ENCODE results near the gene REV3L. TPM values are rescaled to one million over a fixed set of nuclear protein-coding genes. Genes with fewer than 3 reads are reported as not detected.

The REV3L gene
- total RNA-seq, 1 donor, result 54.8 TPM

DNA sequence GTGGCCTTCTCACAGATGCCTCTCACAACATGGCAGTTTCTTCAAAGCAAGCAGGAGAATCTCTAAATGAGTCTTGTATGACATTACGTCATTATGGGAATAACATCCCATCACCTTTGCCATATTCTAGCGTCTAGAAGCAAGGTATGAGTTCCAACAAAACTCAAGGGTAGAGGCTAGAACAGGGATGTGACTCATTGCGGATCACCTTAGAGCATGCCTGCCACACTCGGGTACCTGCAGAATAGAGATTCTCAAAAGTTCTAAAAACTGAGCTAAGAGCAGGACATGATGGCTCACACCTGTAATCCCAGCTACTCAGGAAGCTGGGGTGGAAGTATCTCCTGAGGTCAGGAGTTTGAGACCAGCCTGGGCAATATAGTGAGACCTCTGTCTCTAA lies 212.9 kb downstream of the REV3L start:
- H3K4me3 ChIP-seq (ENCODE audit: low read depth, low read length), result no peak overlapping the region
- TF ChIP-seq, protein P1, sequence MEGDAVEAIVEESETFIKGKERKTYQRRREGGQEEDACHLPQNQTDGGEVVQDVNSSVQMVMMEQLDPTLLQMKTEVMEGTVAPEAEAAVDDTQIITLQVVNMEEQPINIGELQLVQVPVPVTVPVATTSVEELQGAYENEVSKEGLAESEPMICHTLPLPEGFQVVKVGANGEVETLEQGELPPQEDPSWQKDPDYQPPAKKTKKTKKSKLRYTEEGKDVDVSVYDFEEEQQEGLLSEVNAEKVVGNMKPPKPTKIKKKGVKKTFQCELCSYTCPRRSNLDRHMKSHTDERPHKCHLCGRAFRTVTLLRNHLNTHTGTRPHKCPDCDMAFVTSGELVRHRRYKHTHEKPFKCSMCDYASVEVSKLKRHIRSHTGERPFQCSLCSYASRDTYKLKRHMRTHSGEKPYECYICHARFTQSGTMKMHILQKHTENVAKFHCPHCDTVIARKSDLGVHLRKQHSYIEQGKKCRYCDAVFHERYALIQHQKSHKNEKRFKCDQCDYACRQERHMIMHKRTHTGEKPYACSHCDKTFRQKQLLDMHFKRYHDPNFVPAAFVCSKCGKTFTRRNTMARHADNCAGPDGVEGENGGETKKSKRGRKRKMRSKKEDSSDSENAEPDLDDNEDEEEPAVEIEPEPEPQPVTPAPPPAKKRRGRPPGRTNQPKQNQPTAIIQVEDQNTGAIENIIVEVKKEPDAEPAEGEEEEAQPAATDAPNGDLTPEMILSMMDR (IDR thresholded peaks at IDR 0.05; ENCODE audit: insufficient read depth, low read depth, low read length), result no peak
- no peak for DNase-seq (ENCODE audit: low read depth)

DNA sequence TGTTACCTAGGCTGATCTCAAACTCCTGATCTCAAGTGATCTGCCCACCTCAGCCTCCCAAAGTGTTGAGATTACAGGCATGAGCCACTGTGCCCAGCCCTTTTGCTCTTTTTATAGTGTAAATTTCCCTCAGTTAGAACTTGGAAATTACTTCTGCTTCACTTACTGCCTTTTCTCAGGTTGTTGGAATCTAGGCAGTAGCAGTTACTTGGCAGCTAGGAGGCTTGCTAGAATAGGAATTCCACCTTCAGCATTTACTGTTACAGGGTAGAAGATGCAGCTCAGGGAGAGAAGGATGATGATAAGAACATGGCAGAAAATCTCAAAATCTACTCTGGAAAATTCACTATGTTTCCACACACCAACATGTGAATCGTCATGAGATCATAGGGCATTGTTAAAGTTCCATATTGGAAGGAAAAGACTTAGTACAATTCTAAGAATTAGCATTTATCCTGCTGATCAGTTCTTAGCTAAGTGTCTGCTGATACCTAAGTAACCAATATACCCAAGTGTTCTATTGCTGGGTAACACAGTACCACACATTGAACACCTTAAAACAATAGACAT lies 213.5 kb downstream of the REV3L start:
- DNase-seq (ENCODE audit: low read depth), result no peak
- no peak overlapping the region for H3K4me3 ChIP-seq (ENCODE audit: low read depth, low read length)
- TF ChIP-seq, protein P1 (IDR thresholded peaks at IDR 0.05; ENCODE audit: insufficient read depth, low read depth, low read length), result no peak

DNA sequence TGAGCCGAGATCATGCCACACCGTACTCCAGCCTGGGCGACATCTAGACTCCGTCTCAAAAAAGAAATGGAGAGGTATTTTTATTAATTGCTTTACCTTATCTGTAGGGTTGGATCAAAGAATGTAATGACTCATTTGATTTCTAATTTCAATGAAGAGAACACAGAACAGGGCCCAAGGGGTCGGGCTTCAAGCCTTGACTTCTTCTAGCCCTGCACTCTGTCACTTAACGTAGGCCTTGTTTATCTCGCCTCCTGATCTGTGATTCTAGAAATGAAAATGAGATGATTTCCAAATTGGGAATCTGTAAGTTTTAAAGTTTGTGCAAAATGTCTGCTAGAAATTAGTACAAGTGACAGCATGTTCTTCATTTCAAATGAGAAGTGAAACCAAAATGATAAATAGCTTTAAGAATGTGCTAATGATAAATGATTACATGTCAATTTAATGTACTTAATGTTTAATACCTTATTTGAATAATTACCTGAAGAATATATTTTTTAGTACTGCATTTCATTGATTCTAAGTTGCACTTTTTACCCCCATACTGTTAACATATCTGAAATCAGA lies 215.2 kb downstream of the REV3L start:
- H3K4me3 ChIP-seq (ENCODE audit: low read depth, low read length), result no peak overlapping the region
- TF ChIP-seq, protein P1 (IDR thresholded peaks at IDR 0.05; ENCODE audit: insufficient read depth, low read depth, low read length), result no peak
- no peak for DNase-seq (ENCODE audit: low read depth)

DNA sequence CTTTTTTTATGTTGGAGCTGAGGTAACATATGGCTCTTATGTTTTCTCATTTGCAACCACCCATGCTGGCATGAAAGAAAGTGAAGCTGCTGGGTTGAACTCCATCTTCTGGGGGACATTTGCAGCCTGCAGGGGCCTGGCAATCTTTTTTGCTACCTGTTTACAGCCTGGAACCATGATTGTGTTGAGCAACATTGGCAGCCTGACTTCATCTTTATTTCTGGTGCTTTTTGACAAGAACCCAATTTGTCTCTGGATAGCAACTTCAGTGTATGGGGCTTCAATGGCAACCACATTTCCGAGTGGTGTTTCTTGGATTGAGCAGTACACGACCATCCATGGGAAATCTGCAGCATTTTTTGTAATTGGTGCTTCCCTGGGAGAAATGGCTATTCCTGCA lies 216.7 kb downstream of the REV3L start:
- TF ChIP-seq, protein P1 (IDR thresholded peaks at IDR 0.05; ENCODE audit: insufficient read depth, low read depth, low read length), result no peak
- no peak for DNase-seq (ENCODE audit: low read depth)

DNA sequence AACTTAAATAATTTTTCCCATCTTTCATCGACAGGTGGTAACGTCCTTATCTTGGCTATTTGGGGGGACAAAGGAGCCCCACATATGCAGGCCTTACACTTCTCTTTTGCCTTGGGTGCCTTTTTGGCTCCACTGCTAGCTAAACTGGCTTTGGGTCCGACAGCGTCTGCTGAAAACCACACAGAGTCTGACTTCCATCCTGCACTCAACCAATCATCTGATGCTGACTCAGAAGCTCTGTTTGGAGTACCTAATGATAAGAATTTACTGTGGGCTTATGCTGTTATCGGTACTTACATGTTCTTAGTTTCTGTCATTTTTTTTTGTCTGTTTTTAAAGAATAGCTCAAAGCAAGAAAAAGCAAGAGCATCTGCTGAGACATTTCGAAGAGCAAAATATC lies 217.2 kb downstream of the REV3L start:
- TF ChIP-seq, protein P1 (IDR thresholded peaks at IDR 0.05; ENCODE audit: insufficient read depth, low read depth, low read length), result no peak
- DNase-seq (ENCODE audit: low read depth), result peak; percentile 84
- H3K4me3 ChIP-seq (ENCODE audit: low read depth, low read length), result no peak overlapping the region

More for the DNA sequence above, 216.7 kb downstream of the REV3L start:
- no peak overlapping the region for H3K4me3 ChIP-seq (ENCODE audit: low read depth, low read length)

DNA sequence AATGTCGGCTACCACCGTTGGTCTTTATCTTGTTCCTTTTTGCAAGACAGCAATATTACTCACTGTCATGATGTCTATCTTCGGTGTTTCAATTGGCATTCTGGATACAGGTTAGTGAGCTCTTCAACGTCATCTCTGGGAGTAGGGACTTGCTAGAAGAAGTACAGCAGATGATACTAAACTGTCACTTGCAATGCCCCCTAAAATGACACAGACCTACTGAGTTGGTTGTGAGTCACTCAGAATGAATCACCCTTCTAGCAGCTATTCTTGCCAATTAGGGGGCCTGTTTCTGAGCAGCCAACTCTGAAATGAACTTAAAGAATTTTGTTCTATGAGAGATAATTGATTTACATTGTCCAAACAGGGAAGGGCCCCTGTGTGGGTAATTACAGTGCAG lies 219.2 kb downstream of the REV3L start:
- DNase-seq (ENCODE audit: low read depth), result peak; percentile 70
- TF ChIP-seq, protein P1 (IDR thresholded peaks at IDR 0.05; ENCODE audit: insufficient read depth, low read depth, low read length), result no peak
- H3K4me3 ChIP-seq (ENCODE audit: low read depth, low read length), result no peak overlapping the region
